ENCODE results near the gene TMEM178A. TPM values are rescaled to one million over a fixed set of nuclear protein-coding genes. Genes with fewer than 3 reads are reported as not detected.

TMEM178A gene
- total RNA-seq, 1 experiment from 2014 or later: 7.5 TPM

GRCh38 chr2:39701137-39701536 lies 35.4 kb downstream of the TMEM178A start:
- Histone ChIP-seq H2BK5ac (ENCODE audit: insufficient read length, low read length) (no peak overlapping the region), H3K23ac (ENCODE audit: insufficient read length, low read depth, low read length) (no peak overlapping the region), H3K27me3 (ENCODE audit: insufficient read depth, low read length) (no peaks in the 10 kb centered on the region), H4K5ac (ENCODE audit: insufficient read length, low read depth, low read length) (no peak overlapping the region), H4K20me1 (ENCODE audit: control insufficient read depth, insufficient read depth, insufficient read length) (no peaks in the 10 kb centered on the region), H2BK120ac (ENCODE audit: low read depth, low read length, poor library complexity, severe bottlenecking) (no peak overlapping the region), H3K9ac (ENCODE audit: extremely low read depth, insufficient read length, low read length) (no peak overlapping the region), H3K9me3 (ENCODE audit: control insufficient read depth, low read depth, low read length) (peaks cover 5% of the 10 kb centered on the region), H3T11ph (ENCODE audit: low read length) (no peak overlapping the region), H3K56ac (ENCODE audit: insufficient read length, low read depth, low read length) (no peak overlapping the region), H3K4me2 (ENCODE audit: insufficient read depth, insufficient read length, low read length) (no peak overlapping the region), H2BK12ac (ENCODE audit: insufficient read length, low read depth, low read length) (no peak overlapping the region), H2BK15ac (ENCODE audit: low read depth, low read length) (no peak overlapping the region), H3K4me1 (ENCODE audit: insufficient read depth, low read length) (no peaks in the 10 kb centered on the region; the same call in 1 of the 2 replicates), H3K79me1 (ENCODE audit: insufficient read depth, low read depth, low read length, poor library complexity, severe bottlenecking) (no peaks in the 10 kb centered on the region), H3K14ac (ENCODE audit: insufficient read depth, low read length) (no peak overlapping the region), H3K23me2 (ENCODE audit: insufficient read length, low read depth, low read length, poor library complexity, severe bottlenecking) (no peaks in the 10 kb centered on the region), H2AK5ac (ENCODE audit: insufficient read length, low read length) (no peak overlapping the region), H3K18ac (ENCODE audit: insufficient read length, low read depth, low read length) (no peak overlapping the region), H3K79me2 (ENCODE audit: insufficient read depth, low read length) (no peaks in the 10 kb centered on the region), H3K4ac (ENCODE audit: low read depth, low read length) (no peak overlapping the region), H4K8ac (replicated peaks; ENCODE audit: insufficient read length, low read depth, low read length) (no peak overlapping the region), H2AFZ (ENCODE audit: low read length) (no peak overlapping the region), H2BK20ac (ENCODE audit: low read depth, low read length, poor library complexity, severe bottlenecking) (no peak overlapping the region), H4K91ac (ENCODE audit: insufficient read length, low read depth, low read length) (no peak overlapping the region), H3K27ac (ENCODE audit: insufficient read length, low read depth, low read length) (no peak overlapping the region)
- peaks cover 14 to 28% (median 18%) of the 10 kb centered on the region in 3 experiments for H3K36me3 Mint-ChIP-seq (ENCODE audit: insufficient read depth in 1 of 3, low read depth in 3 of 3)
- no peak for TF ChIP-seq CTCF (conservative IDR thresholded peaks at IDR 0.05)
- no peak overlapping the region for H3K27ac Mint-ChIP-seq
- peaks cover 24 to 26% of the 10 kb centered on the region in 2 experiments for H3K9me3 Mint-ChIP-seq
- no CpG with 5 or more reads among the region's 1 CpG for WGBS (ENCODE audit: extremely low coverage, insufficient read length, low lambda C conversion rate)
- H3K27me3 Mint-ChIP-seq (ENCODE audit: low read depth): no peaks in the 10 kb centered on the region
- no peak overlapping the region for H3K4me3 Mint-ChIP-seq
- DNase-seq: no peak
- peaks cover under 1 to 2% of the 10 kb centered on the region in 2 experiments for H3K4me1 Mint-ChIP-seq

All from H9 (cell line).